Uterus (tissue), 4 donors: ENCODE data around the gene GRK5. TPM values are rescaled to one million over a fixed set of nuclear protein-coding genes. Genes with fewer than 3 reads are reported as not detected.
A peak's percentile ranks its signal among the peaks of the same experiment; 100 is the strongest.

Experiments used
- DNase-seq, 2 donors: peaks; one replicate each; pipeline ENCODE4 v3.0.0-alpha.2; 2019 to 2020
- H3K27ac ChIP-seq, 2 donors: fragments of 200-600 bp; sonication (generic); 1 replicate in 1 of 2; 2 replicates in 1 of 2; pipeline ENCODE4 v1.5.1; 2016 to 2018
- H3K27me3 ChIP-seq, 2 donors: fragments of 200-600 bp; sonication (generic); one replicate each; pipeline ENCODE4 v1.5.1; 2018 to 2019; ENCODE audit warnings: control low read depth in 1 of 2
- H3K36me3 ChIP-seq, 2 donors: fragments of 200-600 bp; sonication (generic); one replicate each; pipeline ENCODE4 v1.5.1; 2019; ENCODE audit warnings: control low read depth in 1 of 2
- H3K4me1 ChIP-seq, 2 donors: fragments of 200-600 bp; sonication (generic); one replicate each; pipeline ENCODE4 v1.5.1; 2018 to 2019; ENCODE audit warnings: control low read depth in 1 of 2
- H3K4me3 ChIP-seq, 2 donors: fragments of 200-600 bp; sonication (generic); 1 replicate in 1 of 2; 2 replicates in 1 of 2; pipeline ENCODE4 v1.5.1; 2018 to 2019; ENCODE audit warnings: mild to moderate bottlenecking in 1 of 2
- H3K9me3 ChIP-seq, 2 donors: fragments of 200-600 bp; sonication (generic); one replicate each; pipeline ENCODE4 v1.5.1; 2019; ENCODE audit warnings: control low read depth in 1 of 2
- POLR2A ChIP-seq, 2 donors: fragments of 450-650 bp; IDR thresholded peaks; one replicate each; pipeline ENCODE4 v1.6.1; 2016; ENCODE audit warnings: antibody characterized with exemption in 2 of 2, mild to moderate bottlenecking in 1 of 2, moderate library complexity in 1 of 2
- intact Hi-C: fragments of 100-400 bp; cut with DNase I; formaldehyde crosslinking; loops from one replicate; pipeline ENCODE4 v1.15.1; 2023; ENCODE audit warnings: low total_unique reads
- total RNA-seq, 4 donors: library from RNA; depleted of rRNA in 3 of 4; stranded (reverse); fragments of >200 nt in 3 of 4; gene quantifications; one replicate each; pipeline versions ENCODE4 v1.1.0 to v1.2.4, GENCODE V29; 2014 to 2023
- TF ChIP-seq, protein P1 (sequence below), 4 experiments: fragments of 200-600 bp in 2 of 4; fragments of 450-650 bp in 2 of 4; sonication (generic) in 2 of 4; IDR thresholded peaks; one replicate each; pipeline ENCODE4 v1.5.1; 2016 to 2019; ENCODE audit warnings: antibody characterized with exemption in 4 of 4, mild to moderate bottlenecking in 2 of 4, moderate library complexity in 1 of 4
- donor health status: DM: yes; HTN: yes; CAD: no.

GRK5 gene
- total RNA-seq, 4 donors from 2014 or later = 11.6 to 34.6 (median 14.1) TPM

DNA sequence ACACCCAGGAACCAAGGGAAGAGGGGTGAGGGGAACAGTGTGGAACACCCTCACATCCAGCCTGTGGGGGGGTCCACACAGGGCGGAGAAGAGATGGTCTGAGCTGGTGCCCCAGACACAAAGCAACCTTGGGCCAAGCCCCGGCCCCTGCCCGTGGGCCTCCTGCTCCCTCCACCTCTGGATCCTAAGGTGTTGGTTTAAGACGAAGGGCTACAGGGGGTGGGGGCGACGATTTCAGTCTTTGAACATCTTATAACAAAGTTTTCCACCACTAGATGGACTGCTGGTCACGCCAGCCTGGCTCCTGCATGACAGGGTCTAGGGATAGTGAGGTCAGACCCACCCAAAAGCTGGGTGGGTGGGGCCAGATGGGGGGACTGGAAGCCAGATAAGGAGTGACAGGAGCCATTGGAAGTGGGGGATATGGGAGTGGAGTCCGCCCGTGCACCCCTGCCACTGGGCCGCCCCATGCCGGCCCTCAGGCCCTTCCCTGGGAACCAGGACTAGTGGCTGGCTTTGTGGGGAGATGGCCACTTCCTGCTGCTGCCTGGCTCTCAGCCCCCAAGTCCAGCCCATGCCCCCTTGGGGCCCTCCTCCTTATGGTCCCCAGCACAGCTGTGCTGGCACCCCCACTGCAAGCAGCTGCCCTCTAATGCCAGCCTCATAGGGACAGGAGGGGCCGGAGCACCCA is 236.7 kb downstream of the GRK5 start:
- Histone ChIP-seq H3K27me3 (no peaks in the 10 kb centered on the region), H3K36me3 (no peaks in the 10 kb centered on the region), H3K4me3 (no peak overlapping the region), H3K4me1 (peaks cover 0 to 5% of the 10 kb centered on the region in 2 donors), H3K9me3 (no peaks in the 10 kb centered on the region), H3K27ac (no peak overlapping the region)
- DNase-seq = no peak
- TF ChIP-seq, protein P1, sequence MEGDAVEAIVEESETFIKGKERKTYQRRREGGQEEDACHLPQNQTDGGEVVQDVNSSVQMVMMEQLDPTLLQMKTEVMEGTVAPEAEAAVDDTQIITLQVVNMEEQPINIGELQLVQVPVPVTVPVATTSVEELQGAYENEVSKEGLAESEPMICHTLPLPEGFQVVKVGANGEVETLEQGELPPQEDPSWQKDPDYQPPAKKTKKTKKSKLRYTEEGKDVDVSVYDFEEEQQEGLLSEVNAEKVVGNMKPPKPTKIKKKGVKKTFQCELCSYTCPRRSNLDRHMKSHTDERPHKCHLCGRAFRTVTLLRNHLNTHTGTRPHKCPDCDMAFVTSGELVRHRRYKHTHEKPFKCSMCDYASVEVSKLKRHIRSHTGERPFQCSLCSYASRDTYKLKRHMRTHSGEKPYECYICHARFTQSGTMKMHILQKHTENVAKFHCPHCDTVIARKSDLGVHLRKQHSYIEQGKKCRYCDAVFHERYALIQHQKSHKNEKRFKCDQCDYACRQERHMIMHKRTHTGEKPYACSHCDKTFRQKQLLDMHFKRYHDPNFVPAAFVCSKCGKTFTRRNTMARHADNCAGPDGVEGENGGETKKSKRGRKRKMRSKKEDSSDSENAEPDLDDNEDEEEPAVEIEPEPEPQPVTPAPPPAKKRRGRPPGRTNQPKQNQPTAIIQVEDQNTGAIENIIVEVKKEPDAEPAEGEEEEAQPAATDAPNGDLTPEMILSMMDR (IDR thresholded peaks at IDR 0.05) = no peak
- TF ChIP-seq POLR2A (IDR thresholded peaks at IDR 0.05) = no peak
- intact Hi-C loops = loop anchor here (2.0 kb wide), 1 partner anchor 245 kb away; no protein-coding TSS in a partner anchor

DNA sequence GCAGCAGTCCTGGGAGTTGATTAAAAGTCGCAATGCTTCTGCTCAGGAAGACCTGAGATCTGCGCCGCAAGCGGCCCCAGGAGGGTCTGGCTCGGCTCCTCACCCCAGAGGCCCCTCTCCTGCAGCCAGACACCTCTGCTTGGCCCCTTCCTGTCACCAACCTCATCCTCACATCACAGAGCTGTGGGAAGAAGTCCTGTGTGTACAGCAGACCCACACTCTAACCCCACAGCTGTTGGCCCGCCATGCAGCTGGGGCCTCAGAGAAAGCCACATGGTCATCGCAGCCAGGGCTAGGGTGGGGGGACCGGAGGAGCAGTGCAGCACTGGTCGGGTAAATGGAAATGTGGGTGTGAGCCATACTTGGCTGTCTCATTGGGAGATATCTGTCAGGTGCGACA is 237.5 kb downstream of the GRK5 start:
- no peaks in the 10 kb centered on the region for H3K9me3 ChIP-seq
- peaks cover 0 to 5% of the 10 kb centered on the region in 2 donors for H3K4me1 ChIP-seq
- H3K36me3 ChIP-seq = no peaks in the 10 kb centered on the region
- no peak overlapping the region for H3K27ac ChIP-seq
- H3K4me3 ChIP-seq = no peak overlapping the region
- no peak for TF ChIP-seq POLR2A (IDR thresholded peaks at IDR 0.05)
- TF ChIP-seq, protein P1 (IDR thresholded peaks at IDR 0.05) = no peak
- no peaks in the 10 kb centered on the region for H3K27me3 ChIP-seq
- intact Hi-C loops = loop anchor here (2.0 kb wide), 1 partner anchor 246 kb away; no protein-coding TSS in a partner anchor
- no peak for DNase-seq

DNA sequence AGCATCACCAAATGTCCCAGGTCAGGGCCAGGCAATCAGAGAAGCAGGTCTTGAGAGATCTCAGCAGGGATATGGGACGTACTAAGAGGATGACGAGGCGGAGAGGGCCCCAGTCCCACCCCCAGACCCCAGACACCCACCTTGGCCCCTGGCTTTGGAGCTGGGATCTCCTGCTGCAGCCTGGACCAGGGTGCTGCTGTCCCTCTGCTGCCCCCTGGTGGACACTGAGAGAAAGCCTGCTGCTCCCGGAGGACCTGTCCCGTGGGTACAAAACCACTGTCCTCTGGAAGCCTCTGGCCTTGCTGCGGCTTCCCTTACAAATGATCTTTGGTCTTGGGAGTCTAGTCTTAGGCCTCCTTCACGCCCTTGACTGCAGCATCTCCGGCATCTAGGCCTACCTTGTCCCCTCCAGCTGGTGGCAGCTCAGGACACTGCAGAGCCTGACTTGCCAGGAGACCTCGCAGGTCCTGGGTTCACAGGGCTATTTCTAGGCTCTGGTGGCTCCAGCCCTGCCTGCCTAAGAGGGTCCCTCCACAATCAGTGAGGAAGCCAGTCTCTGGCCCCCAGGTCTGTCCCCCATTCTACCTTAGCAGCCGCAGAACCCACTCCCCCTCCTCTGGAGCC is 238.1 kb downstream of the GRK5 start:
- Histone ChIP-seq H3K27ac (no peak overlapping the region), H3K9me3 (no peaks in the 10 kb centered on the region), H3K4me1 (peaks cover 0 to 5% of the 10 kb centered on the region in 2 donors), H3K4me3 (no peak overlapping the region), H3K36me3 (no peaks in the 10 kb centered on the region), H3K27me3 (no peaks in the 10 kb centered on the region)
- peak; percentile 84 to 88 for DNase-seq
- intact Hi-C loops = loop anchor here (2.0 kb wide), 1 partner anchor 247 kb away; no protein-coding TSS in a partner anchor
- TF ChIP-seq, protein P1 (IDR thresholded peaks at IDR 0.05) = peak; percentile 92 to 99 (median 95)
- no peak for TF ChIP-seq POLR2A (IDR thresholded peaks at IDR 0.05)

DNA sequence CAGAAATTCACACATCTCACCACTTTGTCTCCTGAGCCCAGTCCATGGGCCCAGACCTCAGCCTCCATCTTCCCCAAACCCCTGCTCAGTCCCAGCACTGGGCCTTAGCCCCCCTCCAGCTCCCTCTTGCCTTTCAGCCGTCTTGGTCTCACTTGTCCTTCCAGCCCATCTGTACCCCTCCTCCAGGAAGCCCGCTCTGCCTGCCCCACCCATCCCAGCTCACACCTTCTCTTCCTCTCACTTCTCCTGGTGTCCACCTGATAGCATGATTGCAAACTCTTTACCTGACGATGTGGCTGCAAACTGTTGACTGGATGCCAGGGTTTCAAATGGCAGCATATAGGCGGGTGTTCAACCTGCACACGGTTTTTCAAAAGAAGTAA is 238.6 kb downstream of the GRK5 start:
- intact Hi-C loops = loop anchor here (2.0 kb wide), 1 partner anchor 247 kb away; no protein-coding TSS in a partner anchor
- no peak overlapping the region for H3K27ac ChIP-seq
- H3K36me3 ChIP-seq = no peaks in the 10 kb centered on the region
- H3K27me3 ChIP-seq = no peaks in the 10 kb centered on the region
- no peak for TF ChIP-seq POLR2A (IDR thresholded peaks at IDR 0.05)
- TF ChIP-seq, protein P1 (IDR thresholded peaks at IDR 0.05) = no peak
- H3K4me3 ChIP-seq = no peak overlapping the region
- H3K9me3 ChIP-seq = no peaks in the 10 kb centered on the region
- DNase-seq = no peak
- H3K4me1 ChIP-seq = peaks cover 0 to 3% of the 10 kb centered on the region in 2 donors
